ENCODE results near the gene ELMO3. TPM values are rescaled to one million over a fixed set of nuclear protein-coding genes. Genes with fewer than 3 reads are reported as not detected.

The ELMO3 gene
- total RNA-seq, 1 donor from 2014 or later: 1.7 TPM

DNA sequence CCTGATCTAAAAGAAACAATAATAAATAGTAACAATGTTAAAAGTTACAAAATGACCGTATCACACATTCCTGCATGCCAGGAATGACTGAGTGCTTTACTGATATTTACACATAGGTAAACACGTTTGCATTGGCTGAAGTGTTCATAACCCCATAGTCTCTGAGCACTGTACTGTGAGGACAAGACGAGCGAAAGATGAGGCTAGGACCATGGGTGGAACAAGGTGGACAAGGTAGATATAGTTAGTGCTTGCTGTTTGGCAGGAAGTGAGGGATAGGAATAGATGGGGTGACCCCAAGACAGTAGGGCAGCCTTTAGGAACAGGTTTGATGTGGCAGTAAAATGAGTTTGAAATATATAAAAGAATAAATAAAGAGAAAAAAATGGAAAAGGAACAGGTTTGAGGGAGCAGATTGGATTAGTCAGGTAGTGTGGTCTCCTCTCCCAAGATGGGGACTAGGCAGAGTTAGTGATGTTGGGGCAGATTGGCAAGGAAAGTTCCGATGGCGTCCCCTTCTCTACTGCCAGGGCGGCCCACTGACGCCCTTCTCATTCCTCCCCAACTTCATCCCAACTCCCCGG lies 7.4 kb upstream of the ELMO3 start:
- Mint-ChIP-seq H3K36me3 (ENCODE audit: unreplicated experiment) (peaks cover 14% of the 10 kb centered on the region), H3K27me3 (ENCODE audit: unreplicated experiment) (no peaks in the 10 kb centered on the region), H3K4me3 (ENCODE audit: unreplicated experiment) (peak overlapping the region; percentile 84), H3K27ac (ENCODE audit: unreplicated experiment) (peak overlapping the region; percentile 39), H3K9me3 (ENCODE audit: unreplicated experiment) (no peaks in the 10 kb centered on the region), H3K4me1 (ENCODE audit: unreplicated experiment) (peaks cover 26% of the 10 kb centered on the region)
- no peak for DNase-seq (ENCODE audit: extremely low spot score, unreplicated experiment)
- TF ChIP-seq, protein P1, sequence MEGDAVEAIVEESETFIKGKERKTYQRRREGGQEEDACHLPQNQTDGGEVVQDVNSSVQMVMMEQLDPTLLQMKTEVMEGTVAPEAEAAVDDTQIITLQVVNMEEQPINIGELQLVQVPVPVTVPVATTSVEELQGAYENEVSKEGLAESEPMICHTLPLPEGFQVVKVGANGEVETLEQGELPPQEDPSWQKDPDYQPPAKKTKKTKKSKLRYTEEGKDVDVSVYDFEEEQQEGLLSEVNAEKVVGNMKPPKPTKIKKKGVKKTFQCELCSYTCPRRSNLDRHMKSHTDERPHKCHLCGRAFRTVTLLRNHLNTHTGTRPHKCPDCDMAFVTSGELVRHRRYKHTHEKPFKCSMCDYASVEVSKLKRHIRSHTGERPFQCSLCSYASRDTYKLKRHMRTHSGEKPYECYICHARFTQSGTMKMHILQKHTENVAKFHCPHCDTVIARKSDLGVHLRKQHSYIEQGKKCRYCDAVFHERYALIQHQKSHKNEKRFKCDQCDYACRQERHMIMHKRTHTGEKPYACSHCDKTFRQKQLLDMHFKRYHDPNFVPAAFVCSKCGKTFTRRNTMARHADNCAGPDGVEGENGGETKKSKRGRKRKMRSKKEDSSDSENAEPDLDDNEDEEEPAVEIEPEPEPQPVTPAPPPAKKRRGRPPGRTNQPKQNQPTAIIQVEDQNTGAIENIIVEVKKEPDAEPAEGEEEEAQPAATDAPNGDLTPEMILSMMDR (IDR thresholded peaks at IDR 0.05): no peak

GRCh38 chr16:67191995-67192681 lies 6.8 kb upstream of the ELMO3 start, which contains the start of gene E2F4:
Gene E2F4 (plus strand): TSS chr16:67192155. CDS start chr16:67192228, 73 bp downstream.
- Mint-ChIP-seq H3K4me3 (ENCODE audit: unreplicated experiment) (peak within 1 kb of the TSS; percentile 84), H3K27ac (ENCODE audit: unreplicated experiment) (peak within 1 kb of the TSS; percentile 80), H3K9me3 (ENCODE audit: unreplicated experiment) (no peaks in the 10 kb centered on the region), H3K27me3 (ENCODE audit: unreplicated experiment) (no peaks in the 10 kb centered on the region), H3K4me1 (ENCODE audit: unreplicated experiment) (peaks cover 26% of the 10 kb centered on the region), H3K36me3 (ENCODE audit: unreplicated experiment) (peaks cover 18% of the 10 kb centered on the region)
- TF ChIP-seq, protein P1 (IDR thresholded peaks at IDR 0.05): no peak
- DNase-seq (ENCODE audit: extremely low spot score, unreplicated experiment): peak; percentile 94

DNA sequence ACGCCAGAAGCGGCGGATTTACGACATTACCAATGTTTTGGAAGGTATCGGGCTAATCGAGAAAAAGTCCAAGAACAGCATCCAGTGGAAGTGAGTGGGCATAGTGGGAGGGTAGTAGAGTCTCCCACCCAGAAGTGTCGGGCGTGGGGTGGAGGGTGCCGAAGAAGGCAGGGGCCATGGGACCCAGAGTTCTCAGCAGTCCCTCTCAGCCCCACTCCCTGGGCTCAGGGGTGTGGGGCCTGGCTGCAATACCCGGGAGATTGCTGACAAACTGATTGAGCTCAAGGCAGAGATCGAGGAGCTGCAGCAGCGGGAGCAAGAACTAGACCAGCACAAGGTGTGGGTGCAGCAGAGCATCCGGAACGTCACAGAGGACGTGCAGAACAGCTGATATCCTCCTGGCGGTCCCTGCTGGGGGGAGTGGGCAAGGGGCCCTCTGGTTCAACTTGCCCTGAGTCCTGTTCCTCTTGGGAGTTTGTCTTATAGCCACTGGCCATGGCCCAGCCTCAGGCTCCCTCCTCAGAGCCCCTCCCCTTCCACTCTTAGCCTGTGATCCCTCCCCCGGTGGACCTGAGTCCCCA lies 6.1 kb upstream of the ELMO3 start:
- H3K36me3 Mint-ChIP-seq (ENCODE audit: unreplicated experiment): peaks cover 18% of the 10 kb centered on the region

DNA sequence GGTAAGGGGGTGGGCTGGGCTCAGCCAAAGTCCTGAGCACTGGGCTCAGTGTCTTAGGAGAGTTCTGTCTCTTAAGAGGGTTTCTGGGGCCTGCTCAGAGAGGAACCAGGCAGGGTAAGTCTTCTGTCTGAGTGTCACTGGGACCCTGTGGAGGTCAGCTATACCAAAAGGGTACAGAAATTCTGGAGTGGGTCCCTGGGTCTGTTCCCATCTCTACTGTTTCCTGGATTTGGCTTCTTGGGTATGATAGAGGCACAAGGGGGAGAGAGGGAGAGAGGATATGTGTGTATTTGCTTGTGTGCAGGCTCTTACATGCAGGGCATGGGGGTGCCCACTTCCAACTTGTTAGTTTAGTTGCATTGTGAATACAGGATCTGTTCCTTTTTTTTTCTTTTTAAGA lies 5.4 kb upstream of the ELMO3 start:
- H3K9me3 Mint-ChIP-seq (ENCODE audit: unreplicated experiment): no peaks in the 10 kb centered on the region
- H3K27ac Mint-ChIP-seq (ENCODE audit: unreplicated experiment): peak overlapping the region; percentile 4
- TF ChIP-seq, protein P1 (IDR thresholded peaks at IDR 0.05): no peak
- peaks cover 31% of the 10 kb centered on the region for H3K4me1 Mint-ChIP-seq (ENCODE audit: unreplicated experiment)
- no peaks in the 10 kb centered on the region for H3K27me3 Mint-ChIP-seq (ENCODE audit: unreplicated experiment)
- DNase-seq (ENCODE audit: extremely low spot score, unreplicated experiment): no peak
- peaks cover 22% of the 10 kb centered on the region for H3K36me3 Mint-ChIP-seq (ENCODE audit: unreplicated experiment)
- H3K4me3 Mint-ChIP-seq (ENCODE audit: unreplicated experiment): peak overlapping the region; percentile 84

More for the DNA sequence above, 6.1 kb upstream of the ELMO3 start:
- H3K4me3 Mint-ChIP-seq (ENCODE audit: unreplicated experiment): peak overlapping the region; percentile 84
- H3K27ac Mint-ChIP-seq (ENCODE audit: unreplicated experiment): peak overlapping the region; percentile 80
- H3K27me3 Mint-ChIP-seq (ENCODE audit: unreplicated experiment): no peaks in the 10 kb centered on the region
- DNase-seq (ENCODE audit: extremely low spot score, unreplicated experiment): no peak
- TF ChIP-seq, protein P1 (IDR thresholded peaks at IDR 0.05): no peak
- H3K9me3 Mint-ChIP-seq (ENCODE audit: unreplicated experiment): no peaks in the 10 kb centered on the region
- H3K4me1 Mint-ChIP-seq (ENCODE audit: unreplicated experiment): peaks cover 26% of the 10 kb centered on the region

GRCh38 chr16:67194260-67194659 lies 4.7 kb upstream of the ELMO3 start:
- TF ChIP-seq, protein P1 (IDR thresholded peaks at IDR 0.05): no peak
- H3K4me3 Mint-ChIP-seq (ENCODE audit: unreplicated experiment): peak overlapping the region; percentile 84
- H3K27me3 Mint-ChIP-seq (ENCODE audit: unreplicated experiment): no peaks in the 10 kb centered on the region
- peaks cover 22% of the 10 kb centered on the region for H3K36me3 Mint-ChIP-seq (ENCODE audit: unreplicated experiment)
- DNase-seq (ENCODE audit: extremely low spot score, unreplicated experiment): no peak
- H3K27ac Mint-ChIP-seq (ENCODE audit: unreplicated experiment): no peak overlapping the region
- H3K4me1 Mint-ChIP-seq (ENCODE audit: unreplicated experiment): peaks cover 31% of the 10 kb centered on the region
- no peaks in the 10 kb centered on the region for H3K9me3 Mint-ChIP-seq (ENCODE audit: unreplicated experiment)

Measured in osteocyte (in vitro differentiated cells).